H9 (cell line): ENCODE measurements around the gene LRTM2. TPM values are rescaled to one million over a fixed set of nuclear protein-coding genes. Genes with fewer than 3 reads are reported as not detected.

ENCODE experiments used
- DNase-seq: peaks from one replicate; pipeline ENCODE4 v3.0.0-alpha.2; 2017
- H2AFZ ChIP-seq: one replicate; pipeline ENCODE4 v1.6.1; 2013; ENCODE audit warnings: mild to moderate bottlenecking, low read length, control low read depth, moderate library complexity
- H2AK5ac ChIP-seq: 2 replicates; pipeline ENCODE4 v1.6.1; 2013; ENCODE audit warnings: low read length, control low read depth, mixed read lengths; ENCODE audit not compliant: insufficient read length
- H2BK120ac ChIP-seq: one replicate; pipeline ENCODE4 v1.6.1; 2013; ENCODE audit warnings: low read depth, mild to moderate bottlenecking, low read length, control low read depth, inconsistent platforms; ENCODE audit not compliant: poor library complexity, severe bottlenecking
- H2BK12ac ChIP-seq: 2 replicates; pipeline ENCODE4 v1.6.1; 2013; ENCODE audit warnings: low read length, control low read depth, mixed read lengths, low read depth; ENCODE audit not compliant: insufficient read length
- H2BK15ac ChIP-seq: 2 replicates; pipeline ENCODE4 v1.6.1; 2013; ENCODE audit warnings: low read depth, low read length, control low read depth
- H2BK20ac ChIP-seq: one replicate; pipeline ENCODE4 v1.6.1; 2013; ENCODE audit warnings: low read depth, mild to moderate bottlenecking, low read length, control low read depth, inconsistent platforms; ENCODE audit not compliant: poor library complexity, severe bottlenecking
- H2BK5ac ChIP-seq: 2 replicates; pipeline ENCODE4 v1.6.1; 2013; ENCODE audit warnings: low read length, control low read depth, mixed read lengths; ENCODE audit not compliant: insufficient read length
- H3K14ac ChIP-seq: 2 replicates; pipeline ENCODE4 v1.6.1; 2013; ENCODE audit warnings: low read length, control low read depth; ENCODE audit not compliant: insufficient read depth
- H3K18ac ChIP-seq: 2 replicates; pipeline ENCODE4 v1.6.1; 2013; ENCODE audit warnings: low read depth, mild to moderate bottlenecking, mixed read lengths, low read length, control low read depth; ENCODE audit not compliant: insufficient read length
- H3K23ac ChIP-seq: 2 replicates; pipeline ENCODE4 v1.6.1; 2013; ENCODE audit warnings: low read length, control low read depth, mixed read lengths, low read depth; ENCODE audit not compliant: insufficient read length
- H3K23me2 ChIP-seq: 2 replicates; pipeline ENCODE4 v1.6.1; 2013; ENCODE audit warnings: low read depth, mild to moderate bottlenecking, mixed read lengths, low read length, control low read depth; ENCODE audit not compliant: insufficient read length, poor library complexity, severe bottlenecking
- H3K27ac ChIP-seq: 2 replicates; pipeline ENCODE4 v1.5.1; 2013; ENCODE audit warnings: low read length, control low read depth, mixed read lengths, low read depth; ENCODE audit not compliant: insufficient read length
- H3K27me3 ChIP-seq: 2 replicates; pipeline ENCODE4 v1.6.1; 2013; ENCODE audit warnings: low read length, control low read depth, inconsistent platforms; ENCODE audit not compliant: insufficient read depth
- H3K4ac ChIP-seq: 2 replicates; pipeline ENCODE4 v1.6.1; 2013; ENCODE audit warnings: low read depth, mild to moderate bottlenecking, control low read depth, inconsistent platforms, low read length, moderate library complexity
- H3K4me1 ChIP-seq: 2 replicates; pipeline ENCODE4 v1.6.1; 2013; ENCODE audit warnings: low read length, control low read depth, inconsistent platforms; ENCODE audit not compliant: insufficient read depth
- H3K4me2 ChIP-seq: 2 replicates; pipeline ENCODE4 v1.6.1; 2013; ENCODE audit warnings: low read length, control low read depth, mixed read lengths; ENCODE audit not compliant: insufficient read length, insufficient read depth
- H3K56ac ChIP-seq: 2 replicates; pipeline ENCODE4 v1.6.1; 2013; ENCODE audit warnings: low read depth, mild to moderate bottlenecking, mixed read lengths, low read length, control low read depth; ENCODE audit not compliant: insufficient read length
- H3K79me1 ChIP-seq: 2 replicates; pipeline ENCODE4 v1.6.1; 2013; ENCODE audit warnings: low read depth, mild to moderate bottlenecking, moderate library complexity, low read length, control low read depth, inconsistent platforms; ENCODE audit not compliant: insufficient read depth, poor library complexity, severe bottlenecking
- H3K79me2 ChIP-seq: 2 replicates; pipeline ENCODE4 v1.6.1; 2013; ENCODE audit warnings: low read length, control low read depth, inconsistent platforms; ENCODE audit not compliant: insufficient read depth
- H3K9ac ChIP-seq: 2 replicates; pipeline ENCODE4 v1.6.1; 2013; ENCODE audit warnings: low read length, control low read depth, mixed read lengths; ENCODE audit not compliant: insufficient read length; ENCODE audit errors: extremely low read depth
- H3K9me3 ChIP-seq: one replicate; pipeline ENCODE4 v1.6.1; 2013; ENCODE audit warnings: low read depth, low read length, inconsistent platforms; ENCODE audit not compliant: control insufficient read depth
- H3T11ph ChIP-seq: one replicate; pipeline ENCODE4 v1.6.1; 2013; ENCODE audit warnings: mild to moderate bottlenecking, low read length, control low read depth, inconsistent platforms
- H4K20me1 ChIP-seq: one replicate; pipeline ENCODE4 v1.6.1; 2013; ENCODE audit not compliant: control insufficient read depth, insufficient read length, insufficient read depth
- H4K5ac ChIP-seq: 2 replicates; pipeline ENCODE4 v1.6.1; 2013; ENCODE audit warnings: low read depth, mild to moderate bottlenecking, mixed read lengths, low read length, control low read depth; ENCODE audit not compliant: insufficient read length
- H4K8ac ChIP-seq: replicated peaks from 2 replicates; pipeline ENCODE4 v1.6.1; 2013; ENCODE audit warnings: low read length, control low read depth, mixed read lengths, low read depth; ENCODE audit not compliant: insufficient read length
- H4K91ac ChIP-seq: 2 replicates; pipeline ENCODE4 v1.6.1; 2013; ENCODE audit warnings: low read depth, mild to moderate bottlenecking, moderate library complexity, mixed read lengths, low read length, control low read depth; ENCODE audit not compliant: insufficient read length
- H3K27ac Mint-ChIP-seq, 3 experiments: 2 replicates in 2 of 3; 3 replicates in 1 of 3; pipeline ENCODE4 v1.8.0; 2020 to 2021; ENCODE audit warnings: mixed read lengths in 3 of 3, mild to moderate bottlenecking in 1 of 3, moderate library complexity in 1 of 3
- H3K27me3 Mint-ChIP-seq: 2 replicates; pipeline ENCODE4 v1.8.0; 2021; ENCODE audit warnings: low read depth, mild to moderate bottlenecking, moderate library complexity, mixed read lengths
- H3K36me3 Mint-ChIP-seq, 3 experiments: 2 replicates in 2 of 3; 3 replicates in 1 of 3; pipeline ENCODE4 v1.8.0; 2020 to 2021; ENCODE audit warnings: low read depth in 3 of 3, mixed read lengths in 3 of 3; ENCODE audit not compliant: insufficient read depth in 1 of 3
- H3K4me1 Mint-ChIP-seq, 2 experiments: 2 replicates each; pipeline ENCODE4 v1.8.0; 2020; ENCODE audit warnings: mixed read lengths in 2 of 2
- H3K4me3 Mint-ChIP-seq, 2 experiments: 2 replicates in 1 of 2; 3 replicates in 1 of 2; pipeline ENCODE4 v1.8.0; 2020 to 2021; ENCODE audit warnings: mild to moderate bottlenecking in 2 of 2, mixed read lengths in 2 of 2, moderate library complexity in 1 of 2
- H3K9me3 Mint-ChIP-seq, 2 experiments: 2 replicates in 1 of 2; 3 replicates in 1 of 2; pipeline ENCODE4 v1.8.0; 2020; ENCODE audit warnings: mild to moderate bottlenecking in 2 of 2, mixed read lengths in 2 of 2, moderate library complexity in 1 of 2
- WGBS: extraction: QIAGEN DNeasy Blood & Tissue Kit; methylation state at CpG from one replicate; pipeline ENCODE4 v1.1.7; 2013; ENCODE audit warnings: missing lambda C conversion rate, low lambda C conversion rate, mixed read lengths; ENCODE audit not compliant: insufficient read length; ENCODE audit errors: extremely low coverage; 5-methylcytosine and 5-hydroxymethylcytosine counted together
- total RNA-seq: library from RNA; stranded (reverse); gene quantifications from 2 replicates; pipeline ENCODE4 v1.2.1, GENCODE V29; 2021
- TF ChIP-seq, protein P1 (sequence below): fragments of 200-600 bp; sonication (generic); conservative IDR thresholded peaks from 3 replicates; pipeline ENCODE4 v1.8.0; 2021; ENCODE audit warnings: antibody characterized with exemption, mild to moderate bottlenecking

The LRTM2 gene
- total RNA-seq, 1 experiment from 2014 or later, result not detected

DNA sequence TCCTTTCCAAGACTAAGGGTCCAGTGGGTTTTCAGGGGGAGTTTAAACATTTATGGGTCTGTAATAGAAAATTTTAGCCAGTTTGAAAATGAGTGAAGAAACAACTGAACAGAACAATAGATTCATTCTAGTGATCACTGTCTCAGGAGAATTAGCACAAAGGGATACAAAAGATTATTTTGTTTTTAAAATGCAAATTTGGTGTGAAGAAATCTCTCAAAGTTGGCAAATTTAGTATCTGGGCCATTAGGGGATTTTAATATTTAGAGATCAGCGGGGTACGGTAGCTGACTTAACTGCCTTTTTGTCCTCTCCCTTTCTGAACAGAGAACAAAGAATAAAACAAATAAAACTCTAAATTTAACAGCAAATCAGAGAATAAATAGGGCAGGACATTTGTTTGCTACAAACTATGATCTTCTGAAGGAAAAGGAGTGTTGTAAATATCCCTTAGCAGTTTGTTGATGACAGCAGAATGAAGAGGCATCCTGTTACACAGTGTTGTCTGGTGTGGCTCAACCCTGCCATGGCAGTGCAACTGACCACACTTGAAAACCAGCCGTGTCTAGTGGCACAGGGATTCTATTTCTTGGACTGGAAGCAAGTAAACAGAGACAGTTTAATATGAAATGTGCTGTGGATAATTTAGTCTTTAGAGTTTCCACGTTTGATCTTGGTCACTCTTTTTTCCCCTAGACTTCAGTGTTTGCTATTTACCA is 46.3 kb upstream of the LRTM2 start:
- Mint-ChIP-seq H3K4me3 (no peak overlapping the region), H3K27ac (peak overlapping the region in 1 of 3 experiments; percentile 51; a peak in 1 of 7 replicates), H3K27me3 (no peaks in the 10 kb centered on the region), H3K36me3 (peaks cover 0 to 30% (median 5%) of the 10 kb centered on the region in 3 experiments; a peak in 4 of 7 replicates), H3K4me1 (peaks cover 17 to 26% of the 10 kb centered on the region in 2 experiments), H3K9me3 (no peaks in the 10 kb centered on the region)
- Histone ChIP-seq H2BK15ac (no peak overlapping the region), H3K4me2 (no peak overlapping the region), H4K20me1 (no peaks in the 10 kb centered on the region), H3K14ac (no peak overlapping the region), H3K79me1 (peaks cover 3% of the 10 kb centered on the region), H2BK20ac (no peak overlapping the region), H4K91ac (no peak overlapping the region), H4K5ac (no peak overlapping the region), H3K27ac (no peak overlapping the region), H3K56ac (no peak overlapping the region), H3K23me2 (no peaks in the 10 kb centered on the region), H3K9ac (no peak overlapping the region), H2AK5ac (no peak overlapping the region), H3K23ac (no peak overlapping the region), H4K8ac (no peak overlapping the region), H3K79me2 (peaks cover 2% of the 10 kb centered on the region; the same call in 1 of the 2 replicates), H2AFZ (no peak overlapping the region), H3K18ac (no peak overlapping the region), H3K4me1 (no peaks in the 10 kb centered on the region), H2BK5ac (no peak overlapping the region), H3K4ac (no peak overlapping the region), H3K27me3 (no peaks in the 10 kb centered on the region), H2BK12ac (no peak overlapping the region), H3T11ph (no peak overlapping the region), H2BK120ac (no peak overlapping the region), H3K9me3 (no peaks in the 10 kb centered on the region)
- WGBS, result no CpG with 5 or more reads among the region's 4 CpGs
- TF ChIP-seq, protein P1, sequence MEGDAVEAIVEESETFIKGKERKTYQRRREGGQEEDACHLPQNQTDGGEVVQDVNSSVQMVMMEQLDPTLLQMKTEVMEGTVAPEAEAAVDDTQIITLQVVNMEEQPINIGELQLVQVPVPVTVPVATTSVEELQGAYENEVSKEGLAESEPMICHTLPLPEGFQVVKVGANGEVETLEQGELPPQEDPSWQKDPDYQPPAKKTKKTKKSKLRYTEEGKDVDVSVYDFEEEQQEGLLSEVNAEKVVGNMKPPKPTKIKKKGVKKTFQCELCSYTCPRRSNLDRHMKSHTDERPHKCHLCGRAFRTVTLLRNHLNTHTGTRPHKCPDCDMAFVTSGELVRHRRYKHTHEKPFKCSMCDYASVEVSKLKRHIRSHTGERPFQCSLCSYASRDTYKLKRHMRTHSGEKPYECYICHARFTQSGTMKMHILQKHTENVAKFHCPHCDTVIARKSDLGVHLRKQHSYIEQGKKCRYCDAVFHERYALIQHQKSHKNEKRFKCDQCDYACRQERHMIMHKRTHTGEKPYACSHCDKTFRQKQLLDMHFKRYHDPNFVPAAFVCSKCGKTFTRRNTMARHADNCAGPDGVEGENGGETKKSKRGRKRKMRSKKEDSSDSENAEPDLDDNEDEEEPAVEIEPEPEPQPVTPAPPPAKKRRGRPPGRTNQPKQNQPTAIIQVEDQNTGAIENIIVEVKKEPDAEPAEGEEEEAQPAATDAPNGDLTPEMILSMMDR, result no peak
- DNase-seq, result no peak
